ENCODE measurements around the gene STARD10.

- TF ChIP-seq TARDBP (IDR thresholded peaks at IDR 0.05) (no peak), ARNT (IDR thresholded peaks at IDR 0.05) (no peak), HDGF (IDR thresholded peaks at IDR 0.05; ENCODE audit: borderline replicate concordance) (no peak), FOXA1 (IDR thresholded peaks at IDR 0.05) (no peak), ELF4 (IDR thresholded peaks at IDR 0.05) (no peak), BHLHE40 (IDR thresholded peaks at IDR 0.05; ENCODE audit: borderline replicate concordance) (no peak)
Observed at GRCh38 chr11:72793076-72793424, 797 bp downstream of the STARD10 start.

All from HEK293T (cell line).